Pancreas (tissue), 10 donors: ENCODE data around the gene CCL1. TPM values are rescaled to one million over a fixed set of nuclear protein-coding genes. Genes with fewer than 3 reads are reported as not detected.

ENCODE experiments used
- ATAC-seq, 4 donors: fragments of 200-7000 bp; cut with Tn5 transposase; one replicate each; pipeline versions ENCODE4 v1.8.0 to v1.9.1; 2020; ENCODE audit warnings: mild to moderate bottlenecking in 4 of 4, moderate library complexity in 4 of 4
- DNase-seq, 6 donors: peaks; one replicate each; pipeline ENCODE4 v3.0.0-alpha.2; 2020
- FAIRE-seq: peaks from 2 replicates; lab custom pipeline; 2012; peaks lifted over from hg19 to GRCh38; lab: Jason Lieb, UNC
- H3K27ac ChIP-seq, 4 donors: fragments of 200-600 bp; sonication (generic); 1 replicate in 3 of 4; 2 replicates in 1 of 4; pipeline versions ENCODE4 v1.5.0 to v1.8.0; 2020
- H3K27me3 ChIP-seq, 4 donors: fragments of 200-600 bp; one replicate each; pipeline ENCODE4 v1.8.0; 2021
- H3K36me3 ChIP-seq, 3 donors: fragments of 200-600 bp; sonication (generic) in 1 of 3; one replicate each; pipeline versions ENCODE4 v1.5.0 to v1.8.0; 2020 to 2021
- H3K4me1 ChIP-seq, 3 donors: fragments of 200-600 bp; one replicate each; pipeline ENCODE4 v1.8.0; 2021
- H3K4me3 ChIP-seq, 4 donors: fragments of 200-600 bp; sonication (generic) in 2 of 4; one replicate each; pipeline versions ENCODE4 v1.5.0 to v1.8.0; 2020 to 2021
- H3K9me3 ChIP-seq, 4 donors: fragments of 200-600 bp; one replicate each; pipeline ENCODE4 v1.8.0; 2021
- WGBS, 2 donors: extraction: QIAGEN DNeasy Blood & Tissue Kit; methylation state at CpG; one replicate each; pipeline ENCODE4 v1.1.7; 2013; 5-methylcytosine and 5-hydroxymethylcytosine counted together
- intact Hi-C, 3 donors: fragments of 100-400 bp; cut with DNase I; formaldehyde crosslinking; loops; one replicate each; pipeline versions ENCODE4 v1.11.1 to v1.14.2; 2022
- polyA plus RNA-seq, 2 donors: library from polyadenylated mRNA; stranded (reverse); fragments of 200-250 nt; gene quantifications; one replicate each; pipeline ENCODE4 v1.2.3, GENCODE V29; 2013
- total RNA-seq, 6 donors: library from RNA; stranded (reverse); fragmentation: NEBNext Ultra II Directional in 4 of 6; extraction: Animal tissue kit (Norgen Biotek cat#: 25700) in 4 of 6; gene quantifications; one replicate each; pipeline versions ENCODE4 v1.2.1 to v1.2.4, GENCODE V29; 2021 to 2023
- TF ChIP-seq, protein P1 (sequence below), 4 donors: fragments of 200-600 bp; sonication (generic) in 3 of 4; IDR thresholded peaks; one replicate each; pipeline versions ENCODE4 v1.5.0 to v1.8.0; 2021; ENCODE audit warnings: antibody characterized with exemption in 4 of 4
- donor health status: healthy with polysubstance abuse.
- donor health status: DM: no; HTN: no; CAD: no; lungs with moderate emphysema.
- donor health status: DM: no; HTN: no; CAD: no.
- donor health status: control.
- donor health status: control.
- donor health status: Bipolar disorder and iron deficiency.
- donor health status: DM: yes; HTN: yes; CAD: no.
- donor health status: DM: no; HTN: no; CAD: no.
- donor health status: DM: no; HTN: no; CAD: no.
- donor health status: DM: yes; HTN: yes; CAD: no.

CCL1 gene, protein sequence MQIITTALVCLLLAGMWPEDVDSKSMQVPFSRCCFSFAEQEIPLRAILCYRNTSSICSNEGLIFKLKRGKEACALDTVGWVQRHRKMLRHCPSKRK
- total RNA-seq (not detected), polyA plus RNA-seq (not detected)

DNA sequence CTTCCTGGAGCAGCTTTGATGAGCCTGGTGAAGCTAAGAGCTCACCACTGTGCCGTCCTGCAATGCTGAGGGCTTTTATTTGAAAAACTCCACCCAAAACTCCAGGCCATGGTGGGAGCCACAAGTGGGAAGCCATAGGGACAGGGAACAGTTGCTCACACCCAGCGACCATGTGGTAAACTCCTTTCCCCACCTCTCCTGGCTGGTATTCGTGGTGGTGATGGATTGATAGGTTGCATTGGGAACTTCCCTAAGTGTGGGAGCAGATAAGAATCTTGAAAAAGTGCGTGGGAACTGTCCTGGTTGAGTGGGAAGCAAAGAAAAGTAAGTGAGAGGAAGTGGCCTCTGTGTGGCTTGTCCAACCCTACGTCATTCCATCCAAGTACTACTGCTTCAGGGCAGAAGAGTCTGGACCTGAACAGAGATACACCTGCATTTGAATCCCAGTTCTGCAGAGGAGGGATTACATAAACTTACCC is at the start of gene CCL1:
CCL1 (minus strand) TSS at position 51 of the 479 bp plus-strand sequence. CDS start 72 bp downstream, outside the sequence.
- 17 to 24% methylated on average over 5 of the region's 5 CpGs for WGBS, 2 donors
- intact Hi-C loops, result loop anchor here in 2 of 3 donors (5.0 to 10.0 kb wide), 2 partner anchors 158 to 161 kb away; no protein-coding TSS in a partner anchor
- Histone ChIP-seq H3K36me3 (no peaks in the 10 kb centered on the region), H3K9me3 (no peaks in the 10 kb centered on the region), H3K4me1 (no peaks in the 10 kb centered on the region), H3K27me3 (no peaks in the 10 kb centered on the region), H3K27ac (no peak within 1 kb of the TSS), H3K4me3 (no peak within 1 kb of the TSS)
- FAIRE-seq (no peak), ATAC-seq (no peak), DNase-seq (no peak)
- TF ChIP-seq, protein P1, sequence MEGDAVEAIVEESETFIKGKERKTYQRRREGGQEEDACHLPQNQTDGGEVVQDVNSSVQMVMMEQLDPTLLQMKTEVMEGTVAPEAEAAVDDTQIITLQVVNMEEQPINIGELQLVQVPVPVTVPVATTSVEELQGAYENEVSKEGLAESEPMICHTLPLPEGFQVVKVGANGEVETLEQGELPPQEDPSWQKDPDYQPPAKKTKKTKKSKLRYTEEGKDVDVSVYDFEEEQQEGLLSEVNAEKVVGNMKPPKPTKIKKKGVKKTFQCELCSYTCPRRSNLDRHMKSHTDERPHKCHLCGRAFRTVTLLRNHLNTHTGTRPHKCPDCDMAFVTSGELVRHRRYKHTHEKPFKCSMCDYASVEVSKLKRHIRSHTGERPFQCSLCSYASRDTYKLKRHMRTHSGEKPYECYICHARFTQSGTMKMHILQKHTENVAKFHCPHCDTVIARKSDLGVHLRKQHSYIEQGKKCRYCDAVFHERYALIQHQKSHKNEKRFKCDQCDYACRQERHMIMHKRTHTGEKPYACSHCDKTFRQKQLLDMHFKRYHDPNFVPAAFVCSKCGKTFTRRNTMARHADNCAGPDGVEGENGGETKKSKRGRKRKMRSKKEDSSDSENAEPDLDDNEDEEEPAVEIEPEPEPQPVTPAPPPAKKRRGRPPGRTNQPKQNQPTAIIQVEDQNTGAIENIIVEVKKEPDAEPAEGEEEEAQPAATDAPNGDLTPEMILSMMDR (IDR thresholded peaks at IDR 0.05), result no peak

DNA sequence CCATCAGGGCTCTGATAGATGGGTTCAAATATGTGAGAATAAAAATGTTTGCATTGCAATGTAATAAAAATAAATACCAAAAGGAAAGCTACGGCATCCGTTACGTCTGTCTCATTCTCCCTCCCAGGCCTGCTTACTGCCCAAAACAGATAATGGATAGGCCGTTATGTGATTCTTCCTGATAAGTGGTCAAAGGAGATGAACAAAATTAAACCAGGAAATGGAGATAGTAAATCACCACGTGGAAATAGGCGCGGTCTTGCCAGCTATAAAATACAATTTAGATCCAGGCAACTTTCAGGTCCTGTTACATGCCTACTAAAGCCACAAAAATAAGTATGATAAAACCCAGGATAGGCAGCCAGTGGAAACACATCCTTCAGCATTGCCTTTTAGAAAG is 49.5 kb upstream of the CCL1 start:
- intact Hi-C loops, result no loop called here
- no peak overlapping the region for H3K4me3 ChIP-seq
- ATAC-seq, result no peak
- DNase-seq, result no peak
- H3K27ac ChIP-seq, result no peak overlapping the region
- WGBS, 2 donors, result 48 to 52% methylated on average over 7 of the region's 7 CpGs
- TF ChIP-seq, protein P1 (IDR thresholded peaks at IDR 0.05), result no peak
- H3K27me3 ChIP-seq, result peaks cover 0 to 4% (median 1%) of the 10 kb centered on the region in 4 donors
- no peaks in the 10 kb centered on the region for H3K9me3 ChIP-seq
- H3K4me1 ChIP-seq, result no peaks in the 10 kb centered on the region
- FAIRE-seq, result no peak
- no peaks in the 10 kb centered on the region for H3K36me3 ChIP-seq

DNA sequence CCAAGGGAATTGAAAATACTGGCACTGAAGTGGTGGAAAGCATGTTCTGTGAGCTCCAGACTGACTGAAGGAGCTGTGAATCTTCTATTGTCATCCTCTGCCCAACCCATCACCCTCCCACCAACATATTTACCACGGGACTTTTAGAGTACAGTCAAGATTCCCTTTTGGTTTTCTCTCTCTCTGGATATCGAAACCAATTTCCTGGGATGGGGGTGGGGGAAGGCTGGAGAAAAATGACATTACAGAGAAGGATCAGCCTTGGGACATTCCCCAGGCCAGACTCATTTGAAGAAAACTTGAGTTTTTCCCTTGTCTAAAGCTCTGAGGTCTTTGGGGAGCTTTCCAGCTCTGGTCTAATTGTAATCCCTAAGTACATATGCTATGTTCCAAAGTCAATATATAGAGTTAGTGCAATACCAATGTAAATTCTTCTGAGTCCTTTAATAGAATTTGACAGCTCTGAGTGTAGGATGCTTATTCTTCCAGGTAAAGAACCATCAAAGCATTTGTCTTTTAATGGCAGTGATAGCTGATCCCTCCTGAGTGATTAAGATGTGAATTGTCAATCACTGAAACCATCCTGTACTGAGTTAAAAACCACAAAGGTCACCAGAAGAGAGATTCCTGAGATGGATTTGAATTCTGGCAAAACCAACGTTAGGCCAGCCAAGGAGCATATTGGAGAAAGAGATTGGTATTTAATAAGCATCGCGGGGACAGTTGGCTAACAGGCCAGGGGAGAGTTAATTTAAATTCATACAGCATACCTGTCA is 48.8 kb upstream of the CCL1 start:
- no peak for ATAC-seq

DNA sequence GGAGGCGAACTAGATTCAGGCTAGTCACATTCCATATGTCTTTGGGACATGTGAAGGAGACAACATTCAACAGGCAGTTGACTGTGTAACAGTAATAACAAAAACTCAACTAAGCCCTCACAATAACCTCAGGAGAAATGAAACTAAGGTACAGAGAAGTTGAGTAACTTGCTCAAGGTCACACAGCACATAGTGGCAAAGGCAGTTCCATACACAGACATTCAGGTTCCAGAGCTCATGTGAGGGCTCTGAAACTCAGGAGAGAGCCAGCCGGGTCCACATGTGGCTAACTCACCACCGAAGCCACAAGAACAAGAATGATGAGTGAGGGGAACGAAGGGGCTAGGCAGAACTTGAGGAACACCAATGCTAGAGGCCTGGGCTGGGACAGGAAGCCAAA is 46.3 kb upstream of the CCL1 start:
- WGBS, 2 donors, result 55 to 61% methylated on average over 4 of the region's 4 CpGs
- H3K4me3 ChIP-seq, result no peak overlapping the region
- ATAC-seq (no peak), DNase-seq (no peak), FAIRE-seq (no peak)
- H3K27ac ChIP-seq, result no peak overlapping the region
- no peaks in the 10 kb centered on the region for H3K4me1 ChIP-seq
- TF ChIP-seq, protein P1 (IDR thresholded peaks at IDR 0.05), result no peak
- no peaks in the 10 kb centered on the region for H3K9me3 ChIP-seq
- intact Hi-C loops, result no loop called here
- H3K36me3 ChIP-seq, result no peaks in the 10 kb centered on the region
- peaks cover 0 to 8% (median 2%) of the 10 kb centered on the region in 4 donors for H3K27me3 ChIP-seq

More for the DNA sequence above, 48.8 kb upstream of the CCL1 start:
- Histone ChIP-seq H3K4me3 (no peak overlapping the region), H3K4me1 (no peaks in the 10 kb centered on the region), H3K27me3 (peaks cover 0 to 8% (median 2%) of the 10 kb centered on the region in 4 donors), H3K9me3 (no peaks in the 10 kb centered on the region), H3K36me3 (no peaks in the 10 kb centered on the region), H3K27ac (no peak overlapping the region)
- DNase-seq (no peak), FAIRE-seq (no peak)
- WGBS, 2 donors, result 52 to 58% methylated on average over 5 of the region's 5 CpGs
- TF ChIP-seq, protein P1 (IDR thresholded peaks at IDR 0.05), result no peak
- intact Hi-C loops, result no loop called here
